ENCODE results near the gene SUPT20HL2.
"Not testable (repeated sequence)": the region's sequence is repeated elsewhere in the genome, so short reads cannot be mapped to it uniquely, and the experiment has no call there.

DNA sequence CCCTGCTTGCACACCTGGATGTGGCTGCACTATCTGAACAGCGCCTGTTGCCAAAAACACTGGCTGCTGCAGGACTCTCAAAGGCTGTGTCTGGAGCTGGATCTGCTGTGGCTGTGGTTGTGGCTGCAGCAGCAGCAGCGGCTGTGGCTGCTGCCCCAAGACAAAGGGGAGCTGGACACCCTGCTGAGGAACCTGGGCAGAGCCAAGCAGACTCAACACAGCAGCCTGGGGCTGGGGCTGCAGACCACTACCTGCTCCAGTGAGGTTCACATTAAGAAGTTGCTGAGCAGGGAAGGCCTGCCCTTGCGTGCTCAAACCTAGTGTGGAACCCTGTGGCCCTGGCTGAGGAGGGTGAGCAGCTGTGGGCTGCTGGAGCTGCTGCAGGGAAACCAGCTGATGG is 3.0 kb downstream of the SUPT20HL2 start:
- TF ChIP-seq, protein P1, sequence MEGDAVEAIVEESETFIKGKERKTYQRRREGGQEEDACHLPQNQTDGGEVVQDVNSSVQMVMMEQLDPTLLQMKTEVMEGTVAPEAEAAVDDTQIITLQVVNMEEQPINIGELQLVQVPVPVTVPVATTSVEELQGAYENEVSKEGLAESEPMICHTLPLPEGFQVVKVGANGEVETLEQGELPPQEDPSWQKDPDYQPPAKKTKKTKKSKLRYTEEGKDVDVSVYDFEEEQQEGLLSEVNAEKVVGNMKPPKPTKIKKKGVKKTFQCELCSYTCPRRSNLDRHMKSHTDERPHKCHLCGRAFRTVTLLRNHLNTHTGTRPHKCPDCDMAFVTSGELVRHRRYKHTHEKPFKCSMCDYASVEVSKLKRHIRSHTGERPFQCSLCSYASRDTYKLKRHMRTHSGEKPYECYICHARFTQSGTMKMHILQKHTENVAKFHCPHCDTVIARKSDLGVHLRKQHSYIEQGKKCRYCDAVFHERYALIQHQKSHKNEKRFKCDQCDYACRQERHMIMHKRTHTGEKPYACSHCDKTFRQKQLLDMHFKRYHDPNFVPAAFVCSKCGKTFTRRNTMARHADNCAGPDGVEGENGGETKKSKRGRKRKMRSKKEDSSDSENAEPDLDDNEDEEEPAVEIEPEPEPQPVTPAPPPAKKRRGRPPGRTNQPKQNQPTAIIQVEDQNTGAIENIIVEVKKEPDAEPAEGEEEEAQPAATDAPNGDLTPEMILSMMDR (IDR thresholded peaks at IDR 0.05), result not testable (repeated sequence)
- not testable (repeated sequence) for TF ChIP-seq POLR2AphosphoS5, POLR2A (IDR thresholded peaks at IDR 0.05)
